ENCODE results near the gene CRY1. TPM values are rescaled to one million over a fixed set of nuclear protein-coding genes. Genes with fewer than 3 reads are reported as not detected.

Gene CRY1
- total and polyA plus RNA-seq, 9 of the 15 experiments (the other 6 are each of a cell fraction or from before 2014, with no cell fraction given) = 8.7 to 33.3 (median 25.2) TPM

GRCh38 chr12:106984588-106985137 lies 108.7 kb downstream of the CRY1 start:
- Histone ChIP-seq H3K27me3 (ENCODE audit: control insufficient read depth in 2 of 2, insufficient read depth in 2 of 2, low read length in 2 of 2) (no peaks in the 10 kb centered on the region), H3K27ac (ENCODE audit: extremely low read depth, low read depth, low read length) (peak overlapping the region; percentile 85), H3K79me2 (ENCODE audit: control insufficient read depth, insufficient read depth, low read length) (peaks cover 38% of the 10 kb centered on the region), H3K9me3 (replicated peaks; ENCODE audit: control insufficient read depth, insufficient read depth, low read depth, low read length) (peaks cover 5% of the 10 kb centered on the region; the same call in 1 of the 2 replicates), H3K9ac (ENCODE audit: insufficient read depth in 1 of 2, low read depth in 2 of 2, low read length in 2 of 2) (peak overlapping the region in 1 of 2 experiments; percentile 79; a peak in 2 of 4 replicates), H3K4me2 (ENCODE audit: insufficient read depth, low read length) (peak overlapping the region; percentile 91), H3K9me1 (ENCODE audit: control insufficient read depth, insufficient read depth, low read length) (no peaks in the 10 kb centered on the region), H3K36me3 (ENCODE audit: control insufficient read depth, insufficient read depth, low read length) (peaks cover 39% of the 10 kb centered on the region), H3K4me1 (replicated peaks in 1 of 2; ENCODE audit: control insufficient read depth in 2 of 2, insufficient read depth in 2 of 2, low read length in 2 of 2) (peaks cover 19 to 25% of the 10 kb centered on the region in 2 experiments), H2AFZ (ENCODE audit: low read depth, low read length) (peak overlapping the region; percentile 28), H4K20me1 (replicated peaks; ENCODE audit: control insufficient read depth, insufficient read depth, low read length) (no peaks in the 10 kb centered on the region), H3K4me3 (peak overlapping the region; percentile 64; the same call in 1 of the 2 replicates)
- ChIA-PET CTCF (ENCODE audit: low intra/inter-chr PET ratio) (no interaction called here), POLR2A (interaction anchor here (0.6 to 4.0 kb wide), 7 partner anchors 10 to 43 kb away, joined by 3 to 18 read pairs (median 5); partner anchors contain the start of gene TMEM263)
- no TSS peak for BruUV-seq (replicated peaks)
- FAIRE-seq (peak; percentile 82), ATAC-seq (peak; percentile 55), DNase-seq (ENCODE audit: extremely low read depth in 1 of 4, low spot score in 3 of 4) (peak in 2 of 4 experiments; percentile 62 to 87)
- intact Hi-C loops (cut with micrococcal nuclease) (loop anchor here (1.0 to 5.0 kb wide), 2 partner anchors 8 to 93 kb away; no protein-coding TSS in a partner anchor), in situ Hi-C loops (cut with MboI) (no loop called here)
- WGBS (ENCODE audit: insufficient coverage, low coverage, missing lambda C conversion rate) = 4% methylated on average over 5 of the region's 6 CpGs
- TF ChIP-seq ZNF140 (CRISPR knock-in tag; IDR thresholded peaks at IDR 0.05) = no peak
- TF ChIP-seq CXXC5 (CRISPR knock-in tag; IDR thresholded peaks at IDR 0.05) = peak; percentile 52
- TF ChIP-seq RCOR1 (IDR thresholded peaks at IDR 0.05; ENCODE audit: borderline replicate concordance in 1 of 2, low read depth in 2 of 2, low read length in 2 of 2) = peak in 1 of 2 experiments; percentile 50; a peak in 1 of 4 replicates
- TF ChIP-seq NCOR1 (IDR thresholded peaks at IDR 0.05) = peak; percentile 82
- TF ChIP-seq GABPA (tag; conservative IDR thresholded peaks at IDR 0.05; ENCODE audit: low read depth) = peak; percentile 64
- peak; percentile 41; the same call in 1 of the 2 replicates for TF ChIP-seq VEZF1 (CRISPR knock-in tag; IDR thresholded peaks at IDR 0.05)
- TF ChIP-seq ATF7 (IDR thresholded peaks at IDR 0.05) = peak; percentile 51; the same call in 1 of the 2 replicates
- TF ChIP-seq TEAD1 (CRISPR knock-in tag; IDR thresholded peaks at IDR 0.05) = peak; percentile 8 to 26; a peak in 1 of 4 replicates
- peak; percentile 60 for TF ChIP-seq STAT5A (IDR thresholded peaks at IDR 0.05; ENCODE audit: borderline replicate concordance, low read length)
- TF ChIP-seq ATF1 (CRISPR knock-in tag; IDR thresholded peaks at IDR 0.05) = no peak
- TF ChIP-seq ATF1 (tag; IDR thresholded peaks at IDR 0.05) = peak; percentile 35; the same call in 1 of the 2 replicates
- peak; percentile 79 for TF ChIP-seq HMBOX1 (IDR thresholded peaks at IDR 0.05)
- peak; percentile 78; the same call in 1 of the 2 replicates for TF ChIP-seq ARID3A (IDR thresholded peaks at IDR 0.05; ENCODE audit: borderline replicate concordance, low read depth, low read length)
- no peak for TF ChIP-seq TFE3 (CRISPR knock-in tag; IDR thresholded peaks at IDR 0.05)
- no peak for TF ChIP-seq NR2C1 (IDR thresholded peaks at IDR 0.05)
- TF ChIP-seq NR2C1 (tag; IDR thresholded peaks at IDR 0.05) = peak; percentile 74
- peak; percentile 74 for TF ChIP-seq NUFIP1 (IDR thresholded peaks at IDR 0.05; ENCODE audit: partially characterized antibody)

Measured in K562 (cell line).